Mesenchymal stem cell (in vitro differentiated cells and primary cell): ENCODE measurements around the gene CIAO3.

Source experiments
- DNase-seq: peaks from one replicate; pipeline ENCODE4 v3.0.0-alpha.2; 2013
- H2AFZ ChIP-seq: one replicate; pipeline ENCODE4 v1.6.1; 2013; ENCODE audit warnings: low read depth, mild to moderate bottlenecking, control low read depth, inconsistent platforms, low read length, moderate library complexity
- H2AK5ac ChIP-seq: 2 replicates; pipeline ENCODE4 v1.6.1; 2013; ENCODE audit warnings: low read length, moderate library complexity, mild to moderate bottlenecking, inconsistent platforms; ENCODE audit not compliant: severe bottlenecking
- H2BK120ac ChIP-seq: one replicate; pipeline ENCODE4 v1.6.1; 2013; ENCODE audit warnings: low read depth, mild to moderate bottlenecking, inconsistent platforms, low read length, moderate library complexity
- H2BK12ac ChIP-seq, 2 experiments: one replicate each; pipeline ENCODE4 v1.6.1; 2013; ENCODE audit warnings: inconsistent platforms in 2 of 2, low read length in 2 of 2, mild to moderate bottlenecking in 2 of 2, moderate library complexity in 2 of 2, control low read depth in 1 of 2
- H2BK15ac ChIP-seq: one replicate; pipeline ENCODE4 v1.6.1; 2013; ENCODE audit warnings: mild to moderate bottlenecking, low read depth, inconsistent platforms; ENCODE audit not compliant: poor library complexity, severe bottlenecking
- H2BK5ac ChIP-seq: 2 replicates; pipeline ENCODE4 v1.6.1; 2013; ENCODE audit warnings: low read depth, mild to moderate bottlenecking, low read length, control low read depth, inconsistent platforms; ENCODE audit not compliant: poor library complexity, severe bottlenecking
- H3K14ac ChIP-seq, 2 experiments: one replicate each; pipeline ENCODE4 v1.6.1; 2013; ENCODE audit warnings: inconsistent platforms in 2 of 2, low read length in 2 of 2, control low read depth in 1 of 2, mild to moderate bottlenecking in 1 of 2, moderate library complexity in 1 of 2
- H3K18ac ChIP-seq, 2 experiments: one replicate each; pipeline ENCODE4 v1.6.1; 2013; ENCODE audit warnings: inconsistent platforms in 2 of 2, low read length in 2 of 2, control low read depth in 1 of 2, low read depth in 1 of 2, mild to moderate bottlenecking in 1 of 2
- H3K23ac ChIP-seq, 2 experiments: one replicate each; pipeline ENCODE4 v1.6.1; 2013; ENCODE audit warnings: inconsistent platforms in 2 of 2, low read length in 2 of 2, mild to moderate bottlenecking in 2 of 2, moderate library complexity in 2 of 2, control low read depth in 1 of 2
- H3K27ac ChIP-seq: 2 replicates; pipeline ENCODE4 v1.5.1; 2013; ENCODE audit warnings: mild to moderate bottlenecking, moderate library complexity, low read length, control low read depth, inconsistent platforms; ENCODE audit not compliant: poor library complexity, severe bottlenecking
- H3K27me3 ChIP-seq, 2 experiments: 2 replicates each; pipeline versions ENCODE4 v1.6.1 to v1.7.0; 2013; ENCODE audit warnings: low read length in 2 of 2, mild to moderate bottlenecking in 2 of 2, moderate library complexity in 2 of 2, control low read depth in 1 of 2, inconsistent platforms in 1 of 2; ENCODE audit not compliant: control insufficient read depth in 1 of 2, insufficient read depth in 1 of 2
- H3K36me3 ChIP-seq, 2 experiments: 2 replicates each; pipeline versions ENCODE4 v1.6.1 to v1.7.0; 2013; ENCODE audit warnings: low read length in 2 of 2, control low read depth in 1 of 2, inconsistent platforms in 1 of 2, low read depth in 1 of 2, mild to moderate bottlenecking in 1 of 2; ENCODE audit not compliant: insufficient read depth in 2 of 2, control insufficient read depth in 1 of 2
- H3K4ac ChIP-seq, 2 experiments: one replicate each; pipeline ENCODE4 v1.6.1; 2013; ENCODE audit warnings: inconsistent platforms in 2 of 2, low read length in 2 of 2, mild to moderate bottlenecking in 2 of 2, moderate library complexity in 2 of 2, control low read depth in 1 of 2, low read depth in 1 of 2
- H3K4me1 ChIP-seq: 2 replicates; pipeline ENCODE4 v1.6.1; 2013; ENCODE audit warnings: low read depth, low read length, control low read depth; ENCODE audit not compliant: control insufficient read depth, insufficient read depth
- H3K4me2 ChIP-seq: 2 replicates; pipeline ENCODE4 v1.6.1; 2013; ENCODE audit warnings: low read length, mild to moderate bottlenecking, inconsistent platforms; ENCODE audit not compliant: poor library complexity, severe bottlenecking
- H3K4me3 ChIP-seq, 2 experiments: 2 replicates each; pipeline versions ENCODE4 v1.5.1 to v1.7.0; 2013; ENCODE audit warnings: low read length in 2 of 2, mild to moderate bottlenecking in 2 of 2, control low read depth in 1 of 2, low read depth in 1 of 2; ENCODE audit not compliant: insufficient read depth in 1 of 2
- H3K79me1 ChIP-seq: replicated peaks from 2 replicates; pipeline ENCODE4 v1.6.1; 2013; ENCODE audit warnings: mild to moderate bottlenecking, control low read depth, low read length, inconsistent platforms; ENCODE audit not compliant: poor library complexity, severe bottlenecking
- H3K9ac ChIP-seq: 2 replicates; pipeline ENCODE4 v1.7.0; 2013; ENCODE audit warnings: mild to moderate bottlenecking, low read length, moderate library complexity
- H3K9me3 ChIP-seq: 2 replicates; pipeline ENCODE4 v1.7.0; 2013; ENCODE audit warnings: mild to moderate bottlenecking, low read length; ENCODE audit not compliant: control insufficient read depth
- H4K8ac ChIP-seq: one replicate; pipeline ENCODE4 v1.6.1; 2013; ENCODE audit warnings: inconsistent platforms, mild to moderate bottlenecking, low read length, moderate library complexity
- H4K91ac ChIP-seq: one replicate; pipeline ENCODE4 v1.6.1; 2013; ENCODE audit warnings: mild to moderate bottlenecking, low read length, inconsistent platforms
- WGBS: methylation state at CpG from one replicate; pipeline ENCODE4 v1.1.7; 2013; ENCODE audit warnings: mixed read lengths; 5-methylcytosine and 5-hydroxymethylcytosine counted together

The CIAO3 gene

DNA sequence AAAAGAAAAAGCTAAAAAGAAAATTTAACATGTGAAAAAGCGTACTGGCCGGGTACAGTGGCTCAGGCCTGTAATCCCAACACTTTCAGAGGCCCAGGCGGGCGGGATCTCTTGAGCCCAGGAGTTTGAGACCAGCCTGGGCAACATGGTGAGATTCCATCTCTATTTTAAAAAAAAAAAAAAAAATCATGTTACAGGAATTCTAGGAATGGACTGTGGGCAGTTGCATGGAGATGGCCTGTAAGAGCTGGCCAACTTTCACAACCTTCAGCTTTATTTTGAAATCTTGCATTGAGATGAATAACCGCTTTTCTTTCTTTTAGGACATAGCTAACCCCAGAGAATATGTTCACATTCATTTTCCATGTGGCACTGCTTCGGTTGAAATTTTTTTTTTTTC lies 8.2 kb upstream of the CIAO3 start:
- Histone ChIP-seq H2BK15ac (no peak overlapping the region), H3K79me1 (no peaks in the 10 kb centered on the region), H3K4me3 (no peak overlapping the region), H3K4me2 (no peak overlapping the region), H3K9ac (no peak overlapping the region), H3K36me3 (no peaks in the 10 kb centered on the region), H2BK5ac (no peak overlapping the region), H2AFZ (no peak overlapping the region), H2BK120ac (no peak overlapping the region), H3K27ac (no peak overlapping the region), H3K4me1 (peaks cover 6% of the 10 kb centered on the region), H3K9me3 (no peaks in the 10 kb centered on the region), H2AK5ac (no peak overlapping the region), H3K27me3 (peaks cover 8 to 32% of the 10 kb centered on the region in 2 experiments), H2BK12ac (no peak overlapping the region), H4K8ac (no peak overlapping the region), H3K14ac (no peak overlapping the region), H3K23ac (no peak overlapping the region), H4K91ac (no peak overlapping the region), H3K18ac (no peak overlapping the region), H3K4ac (no peak overlapping the region)
- DNase-seq, result peak; percentile 65
- WGBS, result 93% methylated on average over 6 of the region's 6 CpGs

DNA sequence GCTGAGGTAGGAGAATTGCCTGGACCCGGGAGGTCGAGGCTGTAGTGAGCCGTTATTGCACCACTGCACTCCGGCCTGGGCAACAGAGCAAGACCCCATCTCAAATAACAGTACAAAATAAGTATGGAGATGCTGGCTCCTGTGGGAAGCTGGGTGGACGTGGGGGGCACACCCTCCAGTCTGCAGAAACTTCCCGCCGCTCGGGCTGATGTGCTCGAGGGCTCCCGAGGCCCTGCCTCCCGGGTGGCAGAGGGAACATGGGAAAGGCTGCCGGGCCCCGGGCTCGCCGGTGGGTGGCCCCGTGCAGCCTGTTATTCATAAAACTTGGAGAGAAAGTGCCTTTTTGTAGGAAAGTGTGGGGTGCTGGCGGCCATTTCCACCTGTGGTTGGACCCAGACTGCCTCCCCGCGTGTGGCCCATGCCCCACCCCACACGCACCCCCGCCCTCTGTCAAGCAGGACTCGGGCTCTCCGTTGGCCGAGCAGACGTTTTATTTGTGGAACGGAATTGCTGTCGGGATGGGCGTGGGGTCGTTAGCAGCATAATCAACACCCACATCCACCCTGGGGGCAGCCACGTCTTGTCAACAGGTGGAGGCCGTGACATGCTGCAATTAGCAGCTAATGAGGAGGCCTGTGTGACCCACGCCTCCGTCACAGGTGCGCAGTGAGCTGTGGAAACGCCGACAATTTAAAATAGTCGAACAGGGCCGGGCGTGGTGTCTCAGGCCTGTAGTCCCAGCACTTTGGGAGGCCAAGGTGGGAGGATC lies 7.4 kb upstream of the CIAO3 start:
- Histone ChIP-seq H2AFZ (no peak overlapping the region), H3K36me3 (no peaks in the 10 kb centered on the region), H3K4me2 (no peak overlapping the region), H3K14ac (no peak overlapping the region), H3K9ac (no peak overlapping the region), H4K91ac (no peak overlapping the region), H2BK12ac (no peak overlapping the region), H3K79me1 (no peaks in the 10 kb centered on the region), H4K8ac (no peak overlapping the region), H3K4me3 (no peak overlapping the region), H3K27ac (no peak overlapping the region), H3K4me1 (peaks cover 6% of the 10 kb centered on the region), H3K23ac (no peak overlapping the region), H2AK5ac (no peak overlapping the region), H3K4ac (no peak overlapping the region), H3K9me3 (no peaks in the 10 kb centered on the region), H3K27me3 (peaks cover 8 to 29% of the 10 kb centered on the region in 2 experiments), H2BK15ac (no peak overlapping the region), H3K18ac (no peak overlapping the region), H2BK120ac (no peak overlapping the region), H2BK5ac (no peak overlapping the region)
- no peak for DNase-seq
- 88% methylated on average over 39 of the region's 39 CpGs for WGBS

DNA sequence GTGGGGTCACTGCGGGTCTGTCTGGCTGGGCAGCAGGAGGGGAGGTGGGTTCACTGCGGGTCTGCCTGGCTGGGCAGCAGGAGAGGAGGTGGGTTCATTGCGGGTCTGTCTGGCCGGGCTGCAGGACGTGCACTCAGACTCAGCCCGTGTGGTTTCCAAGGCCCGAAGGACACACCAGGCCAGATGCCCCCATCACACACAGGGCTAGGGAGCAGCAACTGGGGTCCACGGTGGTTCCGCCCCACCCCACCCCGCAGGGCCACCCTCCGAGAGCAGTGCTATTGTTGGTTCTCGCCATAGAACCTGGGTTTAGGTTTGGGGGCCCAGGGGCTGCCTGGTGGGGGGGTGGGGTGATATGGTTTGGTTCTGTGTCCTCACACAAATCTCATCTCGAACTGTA lies 5.8 kb upstream of the CIAO3 start:
- DNase-seq, result no peak
- Histone ChIP-seq H2BK5ac (no peak overlapping the region), H2BK12ac (no peak overlapping the region), H3K4me2 (no peak overlapping the region), H3K9me3 (no peaks in the 10 kb centered on the region), H3K27me3 (peaks cover 0 to 16% of the 10 kb centered on the region in 2 experiments), H3K9ac (no peak overlapping the region), H4K91ac (no peak overlapping the region), H3K4me3 (no peak overlapping the region), H3K4ac (no peak overlapping the region), H2AFZ (no peak overlapping the region), H3K14ac (no peak overlapping the region), H3K36me3 (no peaks in the 10 kb centered on the region), H3K27ac (no peak overlapping the region), H3K79me1 (peaks cover 2% of the 10 kb centered on the region), H3K23ac (no peak overlapping the region), H2BK120ac (no peak overlapping the region), H3K18ac (no peak overlapping the region), H2BK15ac (no peak overlapping the region), H4K8ac (no peak overlapping the region), H2AK5ac (no peak overlapping the region), H3K4me1 (peaks cover 6% of the 10 kb centered on the region)
- WGBS, result 87% methylated on average over 11 of the region's 13 CpGs

DNA sequence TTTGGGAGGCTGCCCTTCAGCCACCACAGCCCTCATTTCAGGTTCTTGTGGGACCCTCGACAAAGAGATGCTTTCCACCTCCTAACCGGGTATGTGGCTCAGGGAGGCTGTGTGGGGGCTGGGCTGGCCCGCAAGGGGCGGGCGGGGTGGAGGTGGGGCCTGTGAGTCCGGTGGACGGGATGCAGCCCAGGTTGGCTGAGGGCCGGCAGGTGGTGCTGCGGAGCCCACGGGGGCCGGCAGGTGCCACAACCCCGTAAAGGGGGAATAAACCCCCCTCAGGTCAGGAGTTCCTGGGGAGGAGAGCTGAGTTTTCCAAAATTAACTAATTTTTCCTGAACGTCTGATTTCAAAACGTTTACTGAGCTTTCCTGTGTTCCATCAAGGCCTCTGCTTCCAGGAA lies 4.9 kb upstream of the CIAO3 start:
- no peak overlapping the region for H3K4me3 ChIP-seq

More for the DNA sequence above, 4.9 kb upstream of the CIAO3 start:
- Histone ChIP-seq H2AK5ac (no peak overlapping the region), H2AFZ (no peak overlapping the region), H3K14ac (no peak overlapping the region), H4K8ac (no peak overlapping the region), H3K23ac (no peak overlapping the region), H3K36me3 (no peaks in the 10 kb centered on the region), H3K4ac (no peak overlapping the region), H2BK120ac (no peak overlapping the region), H3K4me1 (peaks cover 8% of the 10 kb centered on the region), H3K27ac (no peak overlapping the region), H3K4me2 (no peak overlapping the region), H4K91ac (no peak overlapping the region), H2BK5ac (no peak overlapping the region), H3K9ac (no peak overlapping the region), H2BK15ac (no peak overlapping the region), H3K27me3 (peaks cover 0 to 8% of the 10 kb centered on the region in 2 experiments), H3K18ac (no peak overlapping the region), H3K79me1 (peaks cover 2% of the 10 kb centered on the region), H2BK12ac (no peak overlapping the region), H3K9me3 (no peaks in the 10 kb centered on the region)
- no peak for DNase-seq
- WGBS, result 4% methylated on average over 14 of the region's 14 CpGs
